ENCODE measurements around the gene DISC1.

GRCh38 chr1:232005300-232005699, 378.7 kb downstream of the DISC1 start:
- TF ChIP-seq CTCF (IDR thresholded peaks at IDR 0.05) = no peak
- TF ChIP-seq POLR2A (IDR thresholded peaks at IDR 0.05) = no peak
